Panc1 (cell line): ENCODE data around the gene CHDH. TPM values are rescaled to one million over a fixed set of nuclear protein-coding genes. Genes with fewer than 3 reads are reported as not detected.

Source experiments
- ATAC-seq: fragments of 200-7000 bp; cut with Tn5 transposase; 2 replicates; pipeline ENCODE4 v1.9.1; 2020; ENCODE audit warnings: mild to moderate bottlenecking, moderate library complexity
- BruUV-seq: library from RNA; stranded (reverse); fragments of 400-500 nt; replicated peaks from 2 replicates; lab custom pipeline; 2021; lab: Mats Ljungman, UMichigan
- CTCF ChIA-PET: fragments of 300-600 bp; sonication (Branson Sonifier 250); formaldehyde crosslinking; loops from one replicate; lab custom pipeline; 2022; ENCODE audit warnings: antibody characterized with exemption; lab: Charles Lee
- POLR2A ChIA-PET: fragments of 300-600 bp; sonication (Branson Sonifier 250); formaldehyde crosslinking; loops from one replicate; lab custom pipeline; 2022; ENCODE audit warnings: antibody characterized with exemption; lab: Charles Lee
- DNase-seq: peaks from one replicate; pipeline ENCODE4 v3.0.0-alpha.2; 2010; ENCODE audit warnings: low read depth, low spot score
- H3K27ac ChIP-seq: 2 replicates; pipeline ENCODE4 v1.5.1; 2011; ENCODE audit warnings: mild to moderate bottlenecking, low read length, inconsistent platforms
- H3K27me3 ChIP-seq: fragments of 200-500 bp; sonication (Bioruptor generic); 2 replicates; pipeline ENCODE4 v1.6.0; 2014; ENCODE audit warnings: low read length, inconsistent platforms; ENCODE audit not compliant: control insufficient read depth, insufficient read depth
- H3K36me3 ChIP-seq: fragments of 200-500 bp; sonication (Bioruptor generic); 2 replicates; pipeline ENCODE4 v1.5.1; 2014; ENCODE audit warnings: inconsistent platforms, mild to moderate bottlenecking, low read length, moderate library complexity; ENCODE audit not compliant: control insufficient read depth, insufficient read depth
- H3K4me1 ChIP-seq: 2 replicates; pipeline ENCODE4 v1.5.1; 2011; ENCODE audit warnings: inconsistent platforms, mild to moderate bottlenecking, low read length, moderate library complexity; ENCODE audit not compliant: control insufficient read depth, insufficient read depth
- H3K4me3 ChIP-seq, 2 experiments: 2 replicates each; pipeline ENCODE4 v1.5.1; 2011 to 2012; ENCODE audit warnings: low read depth in 2 of 2, low read length in 2 of 2, mild to moderate bottlenecking in 2 of 2, inconsistent platforms in 1 of 2, moderate library complexity in 1 of 2
- H3K9me3 ChIP-seq: fragments of 200-500 bp; sonication (Bioruptor generic); 2 replicates; pipeline ENCODE4 v1.5.1; 2014; ENCODE audit warnings: low read depth, mild to moderate bottlenecking, inconsistent platforms, low read length, moderate library complexity; ENCODE audit not compliant: control insufficient read depth, insufficient read depth
- CTCF ChIP-seq: fragments of 450-650 bp; IDR thresholded peaks from 2 replicates; pipeline ENCODE4 v1.5.1; 2017; ENCODE audit warnings: mild to moderate bottlenecking
- POLR2AphosphoS5 ChIP-seq: IDR thresholded peaks from 2 replicates; pipeline ENCODE4 v1.6.1; 2012; ENCODE audit warnings: mild to moderate bottlenecking, low read depth, low read length, moderate library complexity
- REST ChIP-seq, 2 experiments: IDR thresholded peaks; 2 replicates each; pipeline ENCODE4 v1.6.1; 2011 to 2012; ENCODE audit warnings: low read depth in 2 of 2, control low read depth in 1 of 2, low read length in 1 of 2, mild to moderate bottlenecking in 1 of 2, moderate library complexity in 1 of 2; ENCODE audit not compliant: insufficient read depth in 1 of 2
- SIN3A ChIP-seq: IDR thresholded peaks from 2 replicates; pipeline ENCODE4 v1.6.1; 2012; ENCODE audit warnings: low read depth, mild to moderate bottlenecking, low read length, moderate library complexity, borderline replicate concordance; ENCODE audit not compliant: insufficient read depth
- TCF7L2 ChIP-seq: IDR thresholded peaks from 2 replicates; pipeline ENCODE4 v1.6.1; 2011; ENCODE audit warnings: mild to moderate bottlenecking, low read depth, low read length, inconsistent platforms
- in situ Hi-C: cut with HindIII; loops from 2 replicates; pipeline ENCODE4 v1.10.0; 2016; ENCODE audit warnings: low sequenced_read_pairs, low pct_unique_long_range_greater_than_20kb
- intact Hi-C: fragments of 100-400 bp; cut with micrococcal nuclease; formaldehyde crosslinking; loops from one replicate; pipeline ENCODE4 v1.10.0; 2022; ENCODE audit not compliant: unreplicated experiment
- total RNA-seq: library from RNA; stranded (reverse); gene quantifications from one replicate; pipeline ENCODE4 v1.2.1, GENCODE V29; 2021; ENCODE audit not compliant: unreplicated experiment

The CHDH gene
- total RNA-seq, 1 experiment from 2014 or later: 24.1 TPM

- in situ Hi-C loops: no loop called here
Measured at GRCh38 chr3:53884623-53885022, 38.4 kb upstream of the CHDH start.

GRCh38 chr3:53883008-53883407, 36.8 kb upstream of the CHDH start:
- ATAC-seq: no peak
- Histone ChIP-seq H3K4me3 (no peak overlapping the region), H3K27me3 (no peaks in the 10 kb centered on the region), H3K27ac (no peak overlapping the region), H3K9me3 (no peaks in the 10 kb centered on the region), H3K4me1 (peaks cover 4% of the 10 kb centered on the region; the same call in 1 of the 2 replicates), H3K36me3 (peaks cover 18% of the 10 kb centered on the region)
- TF ChIP-seq POLR2AphosphoS5 (no peak), SIN3A (no peak), REST (IDR thresholded peaks at IDR 0.05; ENCODE audit: insufficient read depth in 1 of 2, low read depth in 2 of 2, low read length in 1 of 2) (no peak), TCF7L2 (no peak), CTCF (no peak)
- ChIA-PET POLR2A (no interaction called here), CTCF (no interaction called here)
- no peak for DNase-seq
- no TSS peak for BruUV-seq
- in situ Hi-C loops (no loop called here), intact Hi-C loops (no loop called here)

More at GRCh38 chr3:53884623-53885022, 38.4 kb upstream of the CHDH start:
- intact Hi-C loops: no loop called here
- H3K27ac ChIP-seq: no peak overlapping the region
- CTCF ChIA-PET: no interaction called here
- H3K36me3 ChIP-seq: peaks cover 2% of the 10 kb centered on the region
- H3K27me3 ChIP-seq: no peaks in the 10 kb centered on the region
- no peaks in the 10 kb centered on the region for H3K9me3 ChIP-seq
- ATAC-seq (no peak), DNase-seq (no peak)
- no peak for TF ChIP-seq SIN3A
- H3K4me1 ChIP-seq: peaks cover 4% of the 10 kb centered on the region; the same call in 1 of the 2 replicates
- BruUV-seq: no TSS peak
- no peak overlapping the region for H3K4me3 ChIP-seq
- POLR2A ChIA-PET: no interaction called here

- ChIA-PET CTCF (no interaction called here), POLR2A (no interaction called here)
- in situ Hi-C loops: no loop called here
- TF ChIP-seq TCF7L2: no peak
- TF ChIP-seq CTCF: no peak
- peak; percentile 72 for TF ChIP-seq POLR2AphosphoS5
- H3K27ac ChIP-seq: peak within 1 kb of the TSS; percentile 86
- ATAC-seq: peak; percentile 99
- H3K4me1 ChIP-seq: peaks cover 4% of the 10 kb centered on the region; the same call in 1 of the 2 replicates
- TSS peak; percentile 72 for BruUV-seq
- no peaks in the 10 kb centered on the region for H3K27me3 ChIP-seq
- peaks cover 22% of the 10 kb centered on the region for H3K36me3 ChIP-seq
- no peak for DNase-seq
- H3K9me3 ChIP-seq: no peaks in the 10 kb centered on the region
- intact Hi-C loops: no loop called here
- peak within 1 kb of the TSS; percentile 81 to 85 for H3K4me3 ChIP-seq
Measured at GRCh38 chr3:53881691-53882593, 35.7 kb upstream of the CHDH start, which contains the start of gene ACTR8. Gene ACTR8 (minus strand): TSS chr3:53882152. CDS start chr3:53882101, 51 bp downstream.
